K562 (cell line): ENCODE data around the gene FAM117B. TPM values are rescaled to one million over a fixed set of nuclear protein-coding genes. Genes with fewer than 3 reads are reported as not detected.

ENCODE experiments used
- BRF1 ChIP-seq: IDR thresholded peaks from 3 replicates; pipeline ENCODE4 v1.6.1; 2011; ENCODE audit warnings: borderline replicate concordance, mild to moderate bottlenecking; ENCODE audit not compliant: insufficient read length; ENCODE audit errors: extremely low read depth
- DACH1 ChIP-seq: fragments of 450-650 bp; IDR thresholded peaks from 2 replicates; pipeline ENCODE4 v1.6.1; 2018; ENCODE audit not compliant: partially characterized antibody
- HDGF ChIP-seq: fragments of 450-650 bp; IDR thresholded peaks from 2 replicates; pipeline ENCODE4 v1.6.1; 2016
- NELFE ChIP-seq: IDR thresholded peaks from 2 replicates; pipeline ENCODE4 v1.6.1; 2011; ENCODE audit warnings: mild to moderate bottlenecking; ENCODE audit not compliant: insufficient read depth, insufficient read length
- NFATC3 ChIP-seq: fragments of 450-650 bp; IDR thresholded peaks from 2 replicates; pipeline ENCODE4 v1.6.1; 2017; ENCODE audit warnings: mild to moderate bottlenecking
- SMARCA5 ChIP-seq: fragments of 450-650 bp; IDR thresholded peaks from 2 replicates; pipeline ENCODE4 v1.6.1; 2016
- SNRNP70 ChIP-seq: fragments of 200-400 bp; formaldehyde crosslinking; optimal IDR thresholded peaks from 2 replicates; pipeline ENCODE3; 2017; ENCODE audit warnings: low read depth, low read length
- TAF7 ChIP-seq: fragments of 450-650 bp; IDR thresholded peaks from 2 replicates; pipeline ENCODE4 v1.6.1; 2016; ENCODE audit warnings: missing genetic modification characterization, missing compliant biosample characterization
- TCF7 ChIP-seq: sonication (generic); IDR thresholded peaks from 2 replicates; pipeline ENCODE4 v1.6.1; 2016; ENCODE audit warnings: antibody characterized with exemption, borderline replicate concordance
- ZNF79 ChIP-seq: fragments of 250-450 bp; sonication (Bioruptor Pico); IDR thresholded peaks from 2 replicates; pipeline ENCODE4 v1.4.0; 2020; ENCODE audit warnings: low read depth, mild to moderate bottlenecking, moderate library complexity
- polyA plus RNA-seq, 8 experiments: library from polyadenylated mRNA; depleted of rRNA in 4 of 8; stranded (reverse) in 5 of 8; unstranded in 3 of 8; fragments of >200 nt; fragmentation: Nextera tagmentation in 2 of 8; fragmentation: Illumina TruSeq in 1 of 8; extraction: Ambion mirVana in 2 of 8; extraction: Trizol in 1 of 8; gene quantifications; 2 replicates each; pipeline versions ENCODE4 v1.2.1 to v1.2.3, GENCODE V29; 2011 to 2014; ENCODE audit warnings: inconsistent platforms in 1 of 8, missing spikeins in 1 of 8
- total RNA-seq, 7 experiments: library from RNA; depleted of rRNA in 6 of 7; stranded (reverse); fragments of >200 nt in 6 of 7; fragmentation: Illumina TruSeq in 2 of 7; extraction: Trizol in 2 of 7; gene quantifications; 2 replicates each; pipeline versions ENCODE4 v1.2.1 to v1.2.3, GENCODE V29; 2011 to 2021; ENCODE audit warnings: low replicate concordance in 1 of 7
- TF ChIP-seq, protein P1 (sequence below): fragments of 450-650 bp; formaldehyde crosslinking; IDR thresholded peaks from 2 replicates; pipeline ENCODE4 v1.4.0; 2022; ENCODE audit warnings: missing genetic modification characterization
- TF ChIP-seq, protein P2 (sequence below): sonication (generic); formaldehyde crosslinking; IDR thresholded peaks from 2 replicates; pipeline ENCODE4 v1.8.0; 2022; ENCODE audit warnings: mild to moderate bottlenecking, missing genetic modification reagents, borderline replicate concordance
- TF ChIP-seq, protein P3 (sequence below): IDR thresholded peaks from 2 replicates; pipeline ENCODE4 v1.6.1; 2012; ENCODE audit warnings: low read depth, low read length, improper control_type of control experiment, borderline replicate concordance
- TF ChIP-seq, protein P4 (sequence below), 2 experiments: fragments of 450-650 bp in 1 of 2; sonication (generic) in 1 of 2; formaldehyde crosslinking in 1 of 2; IDR thresholded peaks in 1 of 2; conservative IDR thresholded peaks in 1 of 2; 2 replicates each; pipeline versions ENCODE4 v1.6.1 to v1.8.1; 2016 to 2023; ENCODE audit warnings: mild to moderate bottlenecking in 2 of 2, moderate library complexity in 2 of 2, inconsistent platforms in 1 of 2, missing genetic modification reagents in 1 of 2
- TF ChIP-seq, protein P5 (sequence below): fragments of 450-650 bp; IDR thresholded peaks from 2 replicates; pipeline ENCODE4 v1.6.1; 2017; ENCODE audit warnings: antibody characterized with exemption

The FAM117B gene
- total and polyA plus RNA-seq, 9 of the 15 experiments (the other 6 are each of a cell fraction or from before 2014, with no cell fraction given): 1.6 to 5.2 (median 2.6) TPM

DNA sequence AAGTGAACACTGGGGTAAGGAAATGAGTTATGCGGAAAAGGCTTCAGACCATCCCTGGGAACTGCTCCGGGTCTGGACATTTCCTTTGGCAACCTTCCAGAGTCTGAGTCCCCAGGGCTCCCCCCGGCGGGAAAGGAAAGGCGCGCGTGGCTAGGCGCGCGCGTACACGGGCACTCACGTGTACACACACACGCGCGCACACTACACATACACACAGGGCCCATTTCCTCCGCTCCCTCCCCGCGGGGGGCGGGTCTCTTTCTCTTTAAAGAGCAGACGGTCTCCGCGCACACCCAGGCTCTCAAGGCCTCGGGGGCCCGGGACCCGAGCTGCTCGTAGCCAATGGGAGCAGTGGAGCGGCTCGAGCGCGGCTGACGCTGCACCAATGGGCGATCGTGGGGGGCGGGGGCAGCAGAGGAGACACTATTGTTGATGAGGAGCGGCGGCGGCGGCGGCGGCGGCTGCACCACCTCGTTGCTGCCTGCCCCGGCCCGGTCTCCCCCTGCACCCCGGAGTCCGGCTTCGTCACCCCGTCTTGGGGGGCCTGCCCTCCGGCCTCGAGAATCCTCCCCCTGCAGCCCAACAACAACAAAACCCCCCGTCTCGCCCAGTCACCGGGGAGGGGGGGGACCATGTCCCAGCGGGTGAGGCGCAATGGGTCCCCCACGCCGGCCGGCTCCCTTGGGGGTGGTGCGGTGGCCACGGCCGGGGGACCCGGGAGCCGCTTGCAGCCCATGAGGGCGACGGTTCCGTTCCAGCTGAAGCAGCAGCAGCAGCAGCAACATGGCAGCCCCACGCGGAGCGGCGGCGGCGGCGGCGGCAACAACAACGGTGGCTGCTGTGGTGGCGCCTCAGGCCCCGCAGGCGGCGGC, at the start of gene FAM117B (continued):
- TF ChIP-seq, protein P1, sequence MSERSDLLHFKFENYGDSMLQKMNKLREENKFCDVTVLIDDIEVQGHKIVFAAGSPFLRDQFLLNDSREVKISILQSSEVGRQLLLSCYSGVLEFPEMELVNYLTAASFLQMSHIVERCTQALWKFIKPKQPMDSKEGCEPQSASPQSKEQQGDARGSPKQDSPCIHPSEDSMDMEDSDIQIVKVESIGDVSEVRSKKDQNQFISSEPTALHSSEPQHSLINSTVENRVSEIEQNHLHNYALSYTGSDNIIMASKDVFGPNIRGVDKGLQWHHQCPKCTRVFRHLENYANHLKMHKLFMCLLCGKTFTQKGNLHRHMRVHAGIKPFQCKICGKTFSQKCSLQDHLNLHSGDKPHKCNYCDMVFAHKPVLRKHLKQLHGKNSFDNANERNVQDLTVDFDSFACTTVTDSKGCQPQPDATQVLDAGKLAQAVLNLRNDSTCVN (CRISPR knock-in tag): no peak
- TF ChIP-seq, protein P2, sequence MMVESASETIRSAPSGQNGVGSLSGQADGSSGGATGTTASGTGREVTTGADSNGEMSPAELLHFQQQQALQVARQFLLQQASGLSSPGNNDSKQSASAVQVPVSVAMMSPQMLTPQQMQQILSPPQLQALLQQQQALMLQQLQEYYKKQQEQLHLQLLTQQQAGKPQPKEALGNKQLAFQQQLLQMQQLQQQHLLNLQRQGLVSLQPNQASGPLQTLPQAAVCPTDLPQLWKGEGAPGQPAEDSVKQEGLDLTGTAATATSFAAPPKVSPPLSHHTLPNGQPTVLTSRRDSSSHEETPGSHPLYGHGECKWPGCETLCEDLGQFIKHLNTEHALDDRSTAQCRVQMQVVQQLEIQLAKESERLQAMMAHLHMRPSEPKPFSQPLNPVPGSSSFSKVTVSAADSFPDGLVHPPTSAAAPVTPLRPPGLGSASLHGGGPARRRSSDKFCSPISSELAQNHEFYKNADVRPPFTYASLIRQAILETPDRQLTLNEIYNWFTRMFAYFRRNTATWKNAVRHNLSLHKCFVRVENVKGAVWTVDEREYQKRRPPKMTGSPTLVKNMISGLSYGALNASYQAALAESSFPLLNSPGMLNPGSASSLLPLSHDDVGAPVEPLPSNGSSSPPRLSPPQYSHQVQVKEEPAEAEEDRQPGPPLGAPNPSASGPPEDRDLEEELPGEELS (CRISPR knock-in tag): no peak
- TF ChIP-seq SMARCA5 (no peak), NELFE (no peak), SNRNP70 (no peak), HDGF (no peak), TCF7 (no peak), TAF7 (tag) (no peak), ZNF79 (CRISPR knock-in tag) (no peak), DACH1 (no peak), BRF1 (no peak), NFATC3 (no peak)
- TF ChIP-seq, protein P3, sequence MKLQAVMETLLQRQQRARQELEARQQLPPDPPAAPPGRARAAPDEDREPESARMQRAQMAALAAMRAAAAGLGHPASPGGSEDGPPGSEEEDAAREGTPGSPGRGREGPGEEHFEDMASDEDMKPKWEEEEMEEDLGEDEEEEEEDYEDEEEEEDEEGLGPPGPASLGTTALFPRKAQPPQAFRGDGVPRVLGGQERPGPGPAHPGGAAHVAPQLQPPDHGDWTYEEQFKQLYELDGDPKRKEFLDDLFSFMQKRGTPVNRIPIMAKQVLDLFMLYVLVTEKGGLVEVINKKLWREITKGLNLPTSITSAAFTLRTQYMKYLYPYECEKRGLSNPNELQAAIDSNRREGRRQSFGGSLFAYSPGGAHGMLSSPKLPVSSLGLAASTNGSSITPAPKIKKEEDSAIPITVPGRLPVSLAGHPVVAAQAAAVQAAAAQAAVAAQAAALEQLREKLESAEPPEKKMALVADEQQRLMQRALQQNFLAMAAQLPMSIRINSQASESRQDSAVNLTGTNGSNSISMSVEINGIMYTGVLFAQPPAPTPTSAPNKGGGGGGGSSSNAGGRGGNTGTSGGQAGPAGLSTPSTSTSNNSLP: no peak
- TF ChIP-seq, protein P4, sequence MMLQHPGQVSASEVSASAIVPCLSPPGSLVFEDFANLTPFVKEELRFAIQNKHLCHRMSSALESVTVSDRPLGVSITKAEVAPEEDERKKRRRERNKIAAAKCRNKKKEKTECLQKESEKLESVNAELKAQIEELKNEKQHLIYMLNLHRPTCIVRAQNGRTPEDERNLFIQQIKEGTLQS (IDR thresholded peaks at IDR 0.05): no peak
- TF ChIP-seq, protein P4 (CRISPR knock-in tag; conservative IDR thresholded peaks at IDR 0.05): no peak
- TF ChIP-seq, protein P5, sequence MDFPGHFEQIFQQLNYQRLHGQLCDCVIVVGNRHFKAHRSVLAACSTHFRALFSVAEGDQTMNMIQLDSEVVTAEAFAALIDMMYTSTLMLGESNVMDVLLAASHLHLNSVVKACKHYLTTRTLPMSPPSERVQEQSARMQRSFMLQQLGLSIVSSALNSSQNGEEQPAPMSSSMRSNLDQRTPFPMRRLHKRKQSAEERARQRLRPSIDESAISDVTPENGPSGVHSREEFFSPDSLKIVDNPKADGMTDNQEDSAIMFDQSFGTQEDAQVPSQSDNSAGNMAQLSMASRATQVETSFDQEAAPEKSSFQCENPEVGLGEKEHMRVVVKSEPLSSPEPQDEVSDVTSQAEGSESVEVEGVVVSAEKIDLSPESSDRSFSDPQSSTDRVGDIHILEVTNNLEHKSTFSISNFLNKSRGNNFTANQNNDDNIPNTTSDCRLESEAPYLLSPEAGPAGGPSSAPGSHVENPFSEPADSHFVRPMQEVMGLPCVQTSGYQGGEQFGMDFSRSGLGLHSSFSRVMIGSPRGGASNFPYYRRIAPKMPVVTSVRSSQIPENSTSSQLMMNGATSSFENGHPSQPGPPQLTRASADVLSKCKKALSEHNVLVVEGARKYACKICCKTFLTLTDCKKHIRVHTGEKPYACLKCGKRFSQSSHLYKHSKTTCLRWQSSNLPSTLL: no peak
